B cell (primary cell): ENCODE results near the gene ASB15. TPM values are rescaled to one million over a fixed set of nuclear protein-coding genes. Genes with fewer than 3 reads are reported as not detected.

ENCODE experiments used
- ATAC-seq: fragments of 200-7000 bp; cut with Tn5 transposase; one replicate; pipeline ENCODE4 v1.10.0; 2021; ENCODE audit warnings: low read depth, mild to moderate bottlenecking, moderate number of reproducible peaks, moderate library complexity
- CTCF ChIA-PET: fragments of 350-600 bp; sonication (Branson Sonifier 250); formaldehyde crosslinking; loops from one replicate; lab custom pipeline; 2021; ENCODE audit warnings: antibody characterized with exemption, inconsistent platforms; lab: Charles Lee
- POLR2A ChIA-PET: fragments of 350-600 bp; sonication (Branson Sonifier 250); formaldehyde crosslinking; loops from one replicate; lab custom pipeline; 2021; ENCODE audit warnings: antibody characterized with exemption; lab: Charles Lee
- DNase-seq: peaks from one replicate; pipeline ENCODE4 v3.0.0; 2013
- H2AFZ ChIP-seq: 2 replicates; pipeline ENCODE4 v1.6.1; 2012; ENCODE audit warnings: mild to moderate bottlenecking, low read depth, low read length; ENCODE audit not compliant: insufficient read depth, poor library complexity, severe bottlenecking
- H3K27ac ChIP-seq, 2 donors: 1 replicate in 1 of 2; 2 replicates in 1 of 2; pipeline ENCODE4 v1.5.1; 2012 to 2013; ENCODE audit warnings: low read length in 2 of 2, mild to moderate bottlenecking in 2 of 2, moderate library complexity in 1 of 2
- H3K27me3 ChIP-seq, 4 experiments: fragments of 200-600 bp in 1 of 4; sonication (generic) in 1 of 4; replicated peaks in 1 of 4; 1 replicate in 2 of 4; 2 replicates in 2 of 4; pipeline versions ENCODE4 v1.6.1 to v1.7.0; 2013 to 2016; ENCODE audit warnings: low read length in 3 of 4, mild to moderate bottlenecking in 2 of 4, mixed read lengths in 1 of 4, moderate library complexity in 1 of 4; ENCODE audit not compliant: insufficient read depth in 4 of 4, control insufficient read depth in 3 of 4; ENCODE audit errors: control extremely low read depth in 1 of 4
- H3K36me3 ChIP-seq, 2 experiments: replicated peaks in 1 of 2; 1 replicate in 1 of 2; 2 replicates in 1 of 2; pipeline versions ENCODE4 v1.6.1 to v1.7.1; 2013; ENCODE audit warnings: low read length in 1 of 2; ENCODE audit not compliant: insufficient read depth in 2 of 2, control insufficient read depth in 1 of 2; ENCODE audit errors: control extremely low read depth in 1 of 2, extremely low read depth in 1 of 2
- H3K4me1 ChIP-seq, 2 donors: fragments of 200-600 bp in 1 of 2; sonication (generic) in 1 of 2; 1 replicate in 1 of 2; 2 replicates in 1 of 2; pipeline versions ENCODE4 v1.5.1 to v1.6.1; 2013 to 2017; ENCODE audit warnings: low read length in 2 of 2; ENCODE audit not compliant: control insufficient read depth in 2 of 2, insufficient read depth in 2 of 2
- H3K4me2 ChIP-seq: replicated peaks from 2 replicates; pipeline ENCODE3; 2012; ENCODE audit warnings: mild to moderate bottlenecking, low read depth, low read length; ENCODE audit not compliant: poor library complexity, severe bottlenecking
- H3K4me3 ChIP-seq, 5 experiments: fragments of 200-600 bp in 1 of 5; sonication (generic) in 1 of 5; 1 replicate in 3 of 5; 2 replicates in 2 of 5; pipeline versions ENCODE4 v1.5.1 to v1.7.0; 2011 to 2016; ENCODE audit warnings: low read length in 4 of 5, mild to moderate bottlenecking in 4 of 5, low read depth in 2 of 5, control low read depth in 1 of 5, moderate library complexity in 1 of 5; ENCODE audit not compliant: insufficient read depth in 1 of 5; ENCODE audit errors: control extremely low read depth in 1 of 5, extremely low read depth in 1 of 5
- H3K79me2 ChIP-seq: fragments of 200-600 bp; sonication (generic); one replicate; pipeline ENCODE4 v1.6.0; 2016; ENCODE audit warnings: low read length; ENCODE audit not compliant: control insufficient read depth, insufficient read depth
- H3K9ac ChIP-seq: fragments of 200-600 bp; sonication (generic); 2 replicates; pipeline ENCODE4 v1.6.1; 2017; ENCODE audit warnings: mild to moderate bottlenecking, low read length, moderate library complexity
- H3K9me3 ChIP-seq, 3 donors: one replicate each; pipeline versions ENCODE4 v1.6.1 to v1.7.1; 2013; ENCODE audit warnings: low read length in 2 of 3; ENCODE audit not compliant: control insufficient read depth in 2 of 3, insufficient read depth in 1 of 3; ENCODE audit errors: control extremely low read depth in 1 of 3
- H4K20me1 ChIP-seq: 2 replicates; pipeline ENCODE4 v1.6.0; 2012; ENCODE audit warnings: mild to moderate bottlenecking, low read length; ENCODE audit not compliant: insufficient read depth, control insufficient read depth, poor library complexity, severe bottlenecking
- H3K27ac Mint-ChIP-seq: one replicate; pipeline ENCODE4 v1.8.0; 2021; ENCODE audit warnings: mixed read lengths
- H3K27me3 Mint-ChIP-seq: one replicate; pipeline ENCODE4 v1.8.0; 2021; ENCODE audit warnings: mixed read lengths
- H3K4me1 Mint-ChIP-seq: one replicate; pipeline ENCODE4 v1.8.0; 2021; ENCODE audit warnings: mixed read lengths
- H3K4me3 Mint-ChIP-seq: one replicate; pipeline ENCODE4 v1.8.0; 2021; ENCODE audit warnings: mixed read lengths
- H3K9me3 Mint-ChIP-seq: one replicate; pipeline ENCODE4 v1.8.0; 2022; ENCODE audit warnings: mixed read lengths; ENCODE audit not compliant: insufficient read depth
- CTCF ChIP-seq: fragments of 200-600 bp; IDR thresholded peaks from one replicate; pipeline ENCODE4 v1.8.0; 2022; ENCODE audit warnings: antibody characterized with exemption, mild to moderate bottlenecking
- EZH2 ChIP-seq: IDR thresholded peaks from 2 replicates; pipeline ENCODE4 v1.6.1; 2012; ENCODE audit warnings: borderline replicate concordance, low read depth, mild to moderate bottlenecking, moderate library complexity, low read length; ENCODE audit not compliant: insufficient read depth, poor library complexity, severe bottlenecking
- WGBS: methylation state at CpG from one replicate; pipeline ENCODE4 v1.1.5; 2013; ENCODE audit warnings: missing lambda C conversion rate; ENCODE audit not compliant: insufficient coverage; 5-methylcytosine and 5-hydroxymethylcytosine counted together
- intact Hi-C: fragments of 100-400 bp; cut with micrococcal nuclease; formaldehyde crosslinking; loops from one replicate; pipeline ENCODE4 v1.10.0; 2022
- polyA plus RNA-seq: library from polyadenylated mRNA; depleted of rRNA; stranded (reverse); fragments of >200 nt; gene quantifications from 2 replicates; pipeline ENCODE4 v1.2.3, GENCODE V29; 2012
- total RNA-seq, 2 donors: library from RNA; stranded (reverse); fragments of 120-200 nt in 1 of 2; gene quantifications; 1 replicate in 1 of 2; 2 replicates in 1 of 2; pipeline versions ENCODE4 v1.2.3 to v1.2.4, GENCODE V29; 2013 to 2022

Gene ASB15
- total and polyA plus RNA-seq, 2 donors (not counting 1 experiment from before 2014, with no cell fraction given), result not detected

- Mint-ChIP-seq H3K4me1 (no peaks in the 10 kb centered on the region), H3K9me3 (no peaks in the 10 kb centered on the region), H3K27ac (no peak overlapping the region), H3K4me3 (no peak overlapping the region), H3K27me3 (peaks cover 3% of the 10 kb centered on the region)
- H3K27ac ChIP-seq, result no peak overlapping the region
- H3K9me3 ChIP-seq, result no peaks in the 10 kb centered on the region
- no peaks in the 10 kb centered on the region for H4K20me1 ChIP-seq
- no peaks in the 10 kb centered on the region for H3K36me3 ChIP-seq
- WGBS, result 83% methylated on average over 1 of the region's 2 CpGs
- H3K27me3 ChIP-seq, result no peaks in the 10 kb centered on the region
- CTCF ChIA-PET, result interaction anchor here (0.7 kb wide), 1 partner anchor 11 kb away, joined by 3 read pairs; no protein-coding TSS in a partner anchor
- H2AFZ ChIP-seq, result no peak overlapping the region
- no peaks in the 10 kb centered on the region for H3K79me2 ChIP-seq
- no peak for ATAC-seq
- H3K4me2 ChIP-seq, result no peak overlapping the region
- no peak for TF ChIP-seq EZH2
- no peak for TF ChIP-seq CTCF
- POLR2A ChIA-PET, result no interaction called here
- no peak for DNase-seq
- no peak overlapping the region for H3K9ac ChIP-seq
- intact Hi-C loops, result no loop called here
- no peak overlapping the region for H3K4me3 ChIP-seq
- H3K4me1 ChIP-seq, result no peaks in the 10 kb centered on the region
Measured at GRCh38 chr7:123674399-123675180, 73.0 kb downstream of the ASB15 start.

- ATAC-seq, result no peak
- intact Hi-C loops, result no loop called here
- H3K4me3 Mint-ChIP-seq, result no peak overlapping the region
Measured at GRCh38 chr7:123675181-123675473, 73.5 kb downstream of the ASB15 start.

More at GRCh38 chr7:123675181-123675473, 73.5 kb downstream of the ASB15 start:
- Mint-ChIP-seq H3K27me3 (peaks cover 3% of the 10 kb centered on the region), H3K9me3 (no peaks in the 10 kb centered on the region), H3K4me1 (no peaks in the 10 kb centered on the region), H3K27ac (no peak overlapping the region)
- DNase-seq, result no peak
- Histone ChIP-seq H3K4me1 (no peaks in the 10 kb centered on the region), H3K9me3 (no peaks in the 10 kb centered on the region), H2AFZ (no peak overlapping the region), H4K20me1 (no peaks in the 10 kb centered on the region), H3K27ac (no peak overlapping the region), H3K4me2 (no peak overlapping the region), H3K4me3 (no peak overlapping the region), H3K9ac (no peak overlapping the region), H3K79me2 (no peaks in the 10 kb centered on the region), H3K27me3 (no peaks in the 10 kb centered on the region), H3K36me3 (no peaks in the 10 kb centered on the region)
- ChIA-PET CTCF (no interaction called here), POLR2A (no interaction called here)
- no peak for TF ChIP-seq EZH2
- TF ChIP-seq CTCF, result no peak
